H1 (cell line): ENCODE results near the gene ARID1B. TPM values are rescaled to one million over a fixed set of nuclear protein-coding genes. Genes with fewer than 3 reads are reported as not detected.

Experiments
- CTCF ChIA-PET: fragments of 300-600 bp; sonication (Branson Sonifier 250); formaldehyde crosslinking; loops from one replicate; lab custom pipeline; 2021; ENCODE audit not compliant: partially characterized antibody; lab: Charles Lee
- POLR2A ChIA-PET: fragments of 300-600 bp; sonication (Branson Sonifier 250); formaldehyde crosslinking; loops from one replicate; lab custom pipeline; 2021; ENCODE audit warnings: inconsistent platforms; ENCODE audit not compliant: partially characterized antibody; lab: Charles Lee
- DNase-seq, 2 experiments: peaks; one replicate each; pipeline versions ENCODE4 v3.0.0 to v3.0.0-alpha.2; 2010 to 2022; ENCODE audit warnings: low spot score in 2 of 2, low read depth in 1 of 2, mixed read lengths in 1 of 2
- FAIRE-seq: peaks from 2 replicates; lab custom pipeline; 2011; peaks lifted over from hg19 to GRCh38; lab: Jason Lieb, UNC
- H2AFZ ChIP-seq: 2 replicates; pipeline ENCODE4 v1.8.1; 2012; ENCODE audit warnings: low read length, inconsistent platforms
- H2AK5ac ChIP-seq: 2 replicates; pipeline ENCODE4 v1.6.1; 2013; ENCODE audit warnings: low read depth, low read length
- H2BK120ac ChIP-seq: replicated peaks from 2 replicates; pipeline ENCODE3; 2013; ENCODE audit warnings: low read depth, low read length, inconsistent platforms
- H2BK12ac ChIP-seq: 2 replicates; pipeline ENCODE4 v1.6.1; 2013; ENCODE audit warnings: low read depth, low read length
- H2BK15ac ChIP-seq: 2 replicates; pipeline ENCODE4 v1.6.1; 2013; ENCODE audit warnings: low read length
- H2BK20ac ChIP-seq: 2 replicates; pipeline ENCODE4 v1.6.1; 2013; ENCODE audit warnings: low read length
- H2BK5ac ChIP-seq: 2 replicates; pipeline ENCODE4 v1.6.1; 2013; ENCODE audit warnings: low read depth, low read length
- H3K14ac ChIP-seq: 2 replicates; pipeline ENCODE4 v1.6.1; 2013; ENCODE audit warnings: inconsistent platforms; ENCODE audit not compliant: insufficient read length
- H3K18ac ChIP-seq: 2 replicates; pipeline ENCODE4 v1.6.1; 2013; ENCODE audit warnings: low read length; ENCODE audit errors: extremely low read depth
- H3K23ac ChIP-seq: 2 replicates; pipeline ENCODE4 v1.6.1; 2013; ENCODE audit warnings: inconsistent platforms; ENCODE audit not compliant: insufficient read length
- H3K23me2 ChIP-seq: 2 replicates; pipeline ENCODE4 v1.6.1; 2013; ENCODE audit warnings: low read depth, low read length
- H3K27ac ChIP-seq: 2 replicates; pipeline ENCODE4 v1.6.1; 2011; ENCODE audit warnings: low read depth, low read length, inconsistent platforms
- H3K27me3 ChIP-seq, 4 experiments: replicated peaks in 1 of 4; 1 replicate in 1 of 4; 2 replicates in 3 of 4; pipeline versions ENCODE4 v1.6.1 to v1.8.1; 2011 to 2013; ENCODE audit warnings: low read length in 3 of 4, mild to moderate bottlenecking in 3 of 4, inconsistent platforms in 2 of 4, mixed read lengths in 2 of 4, moderate library complexity in 1 of 4; ENCODE audit not compliant: control insufficient read depth in 3 of 4, insufficient read depth in 3 of 4; ENCODE audit errors: extremely low read depth in 1 of 4
- H3K36me3 ChIP-seq, 4 experiments: 2 replicates each; pipeline versions ENCODE4 v1.6.1 to v1.8.1; 2011 to 2013; ENCODE audit warnings: mild to moderate bottlenecking in 4 of 4, low read length in 3 of 4, moderate library complexity in 2 of 4, control low read depth in 1 of 4, inconsistent platforms in 1 of 4; ENCODE audit not compliant: insufficient read depth in 4 of 4, control insufficient read depth in 2 of 4
- H3K4ac ChIP-seq: replicated peaks from 2 replicates; pipeline ENCODE3; 2013; ENCODE audit warnings: low read length, low read depth, mixed read lengths, inconsistent platforms; ENCODE audit not compliant: insufficient read length
- H3K4me1 ChIP-seq, 4 experiments: replicated peaks in 1 of 4; 1 replicate in 1 of 4; 2 replicates in 3 of 4; pipeline versions ENCODE4 v1.6.1 to v1.8.1; 2011 to 2013; ENCODE audit warnings: low read length in 3 of 4, inconsistent platforms in 2 of 4, mixed read lengths in 1 of 4; ENCODE audit not compliant: insufficient read depth in 4 of 4, control insufficient read depth in 3 of 4
- H3K4me2 ChIP-seq, 2 experiments: 2 replicates each; pipeline versions ENCODE4 v1.6.1 to v1.8.1; 2011 to 2013; ENCODE audit warnings: low read depth in 2 of 2, low read length in 2 of 2, control low read depth in 1 of 2, inconsistent platforms in 1 of 2, mild to moderate bottlenecking in 1 of 2; ENCODE audit not compliant: insufficient read depth in 1 of 2
- H3K4me3 ChIP-seq, 4 experiments: fragments of 200-600, 300-600 bp in 1 of 4; sonication (generic), shearing (Covaris generic), sonication (Bioruptor Twin) in 1 of 4; 2 replicates each; pipeline versions ENCODE4 v1.5.1 to v1.8.1; 2011 to 2016; ENCODE audit warnings: low read length in 4 of 4, low read depth in 3 of 4, control low read depth in 2 of 4, inconsistent platforms in 2 of 4, mild to moderate bottlenecking in 2 of 4, mixed read lengths in 1 of 4, moderate library complexity in 1 of 4; ENCODE audit not compliant: insufficient read depth in 2 of 4; ENCODE audit errors: extremely low read depth in 1 of 4
- H3K56ac ChIP-seq: replicated peaks from 2 replicates; pipeline ENCODE3; 2013; ENCODE audit warnings: low read depth, mild to moderate bottlenecking, mixed read lengths, low read length, inconsistent platforms; ENCODE audit not compliant: insufficient read length
- H3K79me1 ChIP-seq: 2 replicates; pipeline ENCODE4 v1.6.1; 2013; ENCODE audit warnings: low read depth, low read length, control low read depth
- H3K79me2 ChIP-seq, 2 experiments: 2 replicates each; pipeline versions ENCODE4 v1.6.1 to v1.8.1; 2012 to 2013; ENCODE audit warnings: low read length in 2 of 2, mild to moderate bottlenecking in 2 of 2, inconsistent platforms in 1 of 2; ENCODE audit not compliant: insufficient read depth in 2 of 2, control insufficient read depth in 1 of 2
- H3K9ac ChIP-seq, 4 experiments: replicated peaks in 1 of 4; 1 replicate in 1 of 4; 2 replicates in 3 of 4; pipeline versions ENCODE4 v1.6.1 to v1.8.1; 2011 to 2013; ENCODE audit warnings: low read depth in 3 of 4, low read length in 3 of 4, control low read depth in 2 of 4, mild to moderate bottlenecking in 2 of 4, moderate library complexity in 2 of 4, inconsistent platforms in 1 of 4; ENCODE audit errors: extremely low read depth in 1 of 4
- H3K9me3 ChIP-seq, 2 experiments: 2 replicates each; pipeline versions ENCODE4 v1.6.1 to v1.8.1; 2012 to 2013; ENCODE audit warnings: mild to moderate bottlenecking in 2 of 2, moderate library complexity in 2 of 2, control low read depth in 1 of 2, inconsistent platforms in 1 of 2, low read depth in 1 of 2, low read length in 1 of 2, mixed read lengths in 1 of 2; ENCODE audit not compliant: insufficient read depth in 2 of 2
- H4K20me1 ChIP-seq, 2 experiments: replicated peaks in 1 of 2; 2 replicates each; pipeline versions ENCODE3 to v1.8.1; 2011 to 2013; ENCODE audit warnings: inconsistent platforms in 2 of 2, low read length in 2 of 2, mild to moderate bottlenecking in 1 of 2; ENCODE audit not compliant: insufficient read depth in 2 of 2, control insufficient read depth in 1 of 2
- H4K5ac ChIP-seq: 2 replicates; pipeline ENCODE4 v1.6.1; 2013; ENCODE audit warnings: low read length, low read depth, mixed read lengths, inconsistent platforms; ENCODE audit not compliant: insufficient read length
- H4K8ac ChIP-seq: 2 replicates; pipeline ENCODE4 v1.8.0; 2013; ENCODE audit warnings: mild to moderate bottlenecking, moderate library complexity, low read length, inconsistent platforms; ENCODE audit not compliant: insufficient read depth; ENCODE audit errors: extremely low read depth
- H4K91ac ChIP-seq: replicated peaks from 2 replicates; pipeline ENCODE3; 2013; ENCODE audit warnings: low read length, mixed read lengths, inconsistent platforms; ENCODE audit not compliant: insufficient read length
- GTF2F1 ChIP-seq: IDR thresholded peaks from 2 replicates; pipeline ENCODE4 v1.6.1; 2012; ENCODE audit warnings: low read depth, low read length, improper control_type of control experiment, borderline replicate concordance
- POLR2A ChIP-seq, 2 experiments: IDR thresholded peaks; 1 replicate in 1 of 2; 2 replicates in 1 of 2; pipeline ENCODE4 v1.6.1; 2011; ENCODE audit warnings: low read depth in 2 of 2, low read length in 2 of 2, mild to moderate bottlenecking in 2 of 2; ENCODE audit errors: control extremely low read depth in 1 of 2
- POU5F1 ChIP-seq: IDR thresholded peaks from 2 replicates; pipeline ENCODE4 v1.6.1; 2011; ENCODE audit warnings: low read depth, mild to moderate bottlenecking, low read length, moderate library complexity
- WGBS, 2 experiments: shearing (Covaris generic) in 1 of 2; methylation state at CpG; one replicate each; pipeline versions ENCODE4 v1.1.6 to v1.1.7; 2013 to 2015; ENCODE audit warnings: low lambda C conversion rate in 2 of 2, mixed read lengths in 2 of 2, inconsistent platforms in 1 of 2, low coverage in 1 of 2, missing lambda C conversion rate in 1 of 2; ENCODE audit not compliant: insufficient replicate concordance in 2 of 2, insufficient coverage in 1 of 2, insufficient read length in 1 of 2; ENCODE audit errors: extremely low coverage in 1 of 2, missing lambda C conversion rate in 1 of 2; 5-methylcytosine and 5-hydroxymethylcytosine counted together
- polyA plus RNA-seq, 7 experiments: library from polyadenylated mRNA; depleted of rRNA in 3 of 7; stranded (reverse) in 5 of 7; unstranded in 2 of 7; fragments of >200 nt in 5 of 7; fragments of 200-250 nt in 2 of 7; gene quantifications; 1 replicate in 5 of 7; 2 replicates in 1 of 7; 4 replicates in 1 of 7; pipeline versions ENCODE4 v1.2.1 to v1.2.3, GENCODE V29; 2011 to 2013; ENCODE audit warnings: missing spikeins in 2 of 7, mixed read lengths in 2 of 7
- total RNA-seq: library from RNA; stranded (reverse); fragmentation: NEBNext Ultra II Directional; extraction: Animal tissue kit (Norgen Biotek cat#: 25700); gene quantifications from 2 replicates; pipeline ENCODE4 v1.2.1, GENCODE V29; 2021
- TF ChIP-seq, protein P1 (sequence below): IDR thresholded peaks from 2 replicates; pipeline ENCODE4 v1.6.1; 2012; ENCODE audit warnings: low read length, inconsistent platforms

The ARID1B gene
- total and polyA plus RNA-seq, 2 of the 8 experiments (the other 6 are each of a cell fraction or from before 2014, with no cell fraction given), result 24.3 to 70.3 TPM

DNA sequence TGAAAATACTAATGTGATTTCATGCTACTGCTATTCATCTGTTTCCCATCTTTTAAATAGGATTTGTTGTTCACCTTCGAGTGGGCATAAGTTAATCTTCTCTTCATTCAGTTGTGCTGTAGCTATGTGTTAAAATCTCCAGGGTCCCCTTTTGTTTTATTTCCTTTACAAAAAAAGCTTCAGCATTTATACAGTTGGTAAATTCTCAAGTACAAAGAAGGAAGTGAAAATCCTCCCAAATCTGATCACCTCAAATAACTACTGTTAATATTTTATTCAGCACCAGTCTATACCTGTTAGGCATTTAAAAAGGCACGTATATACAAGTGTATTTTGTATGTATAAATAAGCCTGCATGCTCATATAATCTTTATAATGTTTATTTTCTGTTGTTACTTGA, 294.9 kb downstream of the ARID1B start:
- Histone ChIP-seq H4K5ac (no peak overlapping the region), H3K27me3 (no peaks in the 10 kb centered on the region), H3K79me1 (no peaks in the 10 kb centered on the region), H2BK12ac (no peak overlapping the region), H3K36me3 (no peaks in the 10 kb centered on the region), H3K4me2 (no peak overlapping the region), H3K23ac (no peak overlapping the region), H3K27ac (no peak overlapping the region), H3K4me3 (no peak overlapping the region), H3K9ac (no peak overlapping the region), H3K56ac (no peak overlapping the region), H2BK15ac (no peak overlapping the region), H2AFZ (no peak overlapping the region), H3K4me1 (peaks cover 0 to 15% (median 9%) of the 10 kb centered on the region in 4 experiments; a peak in 4 of 7 replicates), H2BK120ac (no peak overlapping the region), H3K18ac (no peak overlapping the region), H4K8ac (no peak overlapping the region), H4K20me1 (peaks cover 0 to 2% of the 10 kb centered on the region in 2 experiments), H2AK5ac (no peak overlapping the region), H2BK20ac (no peak overlapping the region), H3K4ac (no peak overlapping the region), H3K79me2 (peaks cover 0 to 66% of the 10 kb centered on the region in 2 experiments; a peak in 2 of 4 replicates), H3K9me3 (no peaks in the 10 kb centered on the region), H3K23me2 (no peaks in the 10 kb centered on the region), H4K91ac (no peak overlapping the region), H2BK5ac (no peak overlapping the region), H3K14ac (no peak overlapping the region)
- ChIA-PET POLR2A (interaction anchor here (3.5 kb wide), 1 partner anchor 18 kb away, joined by 15 read pairs; no protein-coding TSS in a partner anchor), CTCF (interaction anchor here (0.9 to 2.1 kb wide), 3 partner anchors 17 to 87 kb away, joined by 3 to 6 read pairs (median 5); no protein-coding TSS in a partner anchor)
- no peak for TF ChIP-seq GTF2F1
- TF ChIP-seq, protein P1, sequence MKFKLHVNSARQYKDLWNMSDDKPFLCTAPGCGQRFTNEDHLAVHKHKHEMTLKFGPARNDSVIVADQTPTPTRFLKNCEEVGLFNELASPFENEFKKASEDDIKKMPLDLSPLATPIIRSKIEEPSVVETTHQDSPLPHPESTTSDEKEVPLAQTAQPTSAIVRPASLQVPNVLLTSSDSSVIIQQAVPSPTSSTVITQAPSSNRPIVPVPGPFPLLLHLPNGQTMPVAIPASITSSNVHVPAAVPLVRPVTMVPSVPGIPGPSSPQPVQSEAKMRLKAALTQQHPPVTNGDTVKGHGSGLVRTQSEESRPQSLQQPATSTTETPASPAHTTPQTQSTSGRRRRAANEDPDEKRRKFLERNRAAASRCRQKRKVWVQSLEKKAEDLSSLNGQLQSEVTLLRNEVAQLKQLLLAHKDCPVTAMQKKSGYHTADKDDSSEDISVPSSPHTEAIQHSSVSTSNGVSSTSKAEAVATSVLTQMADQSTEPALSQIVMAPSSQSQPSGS, result no peak
- no peak for TF ChIP-seq POLR2A (IDR thresholded peaks at IDR 0.05; ENCODE audit: control extremely low read depth in 1 of 2, low read depth in 2 of 2, low read length in 2 of 2)
- TF ChIP-seq POU5F1, result no peak
- FAIRE-seq (no peak), DNase-seq (no peak)
- WGBS, 2 experiments, result 94% methylated on average over 2 of the region's 2 CpGs; no CpG with 5 or more reads in 1 of the 2 experiments
